ENCODE results near the gene C16orf74.

- TF ChIP-seq, protein P1, sequence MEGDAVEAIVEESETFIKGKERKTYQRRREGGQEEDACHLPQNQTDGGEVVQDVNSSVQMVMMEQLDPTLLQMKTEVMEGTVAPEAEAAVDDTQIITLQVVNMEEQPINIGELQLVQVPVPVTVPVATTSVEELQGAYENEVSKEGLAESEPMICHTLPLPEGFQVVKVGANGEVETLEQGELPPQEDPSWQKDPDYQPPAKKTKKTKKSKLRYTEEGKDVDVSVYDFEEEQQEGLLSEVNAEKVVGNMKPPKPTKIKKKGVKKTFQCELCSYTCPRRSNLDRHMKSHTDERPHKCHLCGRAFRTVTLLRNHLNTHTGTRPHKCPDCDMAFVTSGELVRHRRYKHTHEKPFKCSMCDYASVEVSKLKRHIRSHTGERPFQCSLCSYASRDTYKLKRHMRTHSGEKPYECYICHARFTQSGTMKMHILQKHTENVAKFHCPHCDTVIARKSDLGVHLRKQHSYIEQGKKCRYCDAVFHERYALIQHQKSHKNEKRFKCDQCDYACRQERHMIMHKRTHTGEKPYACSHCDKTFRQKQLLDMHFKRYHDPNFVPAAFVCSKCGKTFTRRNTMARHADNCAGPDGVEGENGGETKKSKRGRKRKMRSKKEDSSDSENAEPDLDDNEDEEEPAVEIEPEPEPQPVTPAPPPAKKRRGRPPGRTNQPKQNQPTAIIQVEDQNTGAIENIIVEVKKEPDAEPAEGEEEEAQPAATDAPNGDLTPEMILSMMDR (IDR thresholded peaks at IDR 0.05; ENCODE audit: poor library complexity), result no peak
- no peak for TF ChIP-seq EZH2phosphoT487 (IDR thresholded peaks at IDR 0.05; ENCODE audit: low read depth, severe bottlenecking, unreplicated experiment)
- no peak for TF ChIP-seq EZH2 (IDR thresholded peaks at IDR 0.05; ENCODE audit: borderline replicate concordance)
Observed at GRCh38 chr16:85663891-85664321, 87.0 kb downstream of the C16orf74 start.
